HG03571 (cell line): ENCODE measurements around the gene EFCAB9.

Experiments used
- ATAC-seq: cut with Tn5 transposase; IDR thresholded peaks from one replicate; pipeline ENCODE4 v1.9.1; 2021; ENCODE audit not compliant: unreplicated experiment

Gene EFCAB9

DNA sequence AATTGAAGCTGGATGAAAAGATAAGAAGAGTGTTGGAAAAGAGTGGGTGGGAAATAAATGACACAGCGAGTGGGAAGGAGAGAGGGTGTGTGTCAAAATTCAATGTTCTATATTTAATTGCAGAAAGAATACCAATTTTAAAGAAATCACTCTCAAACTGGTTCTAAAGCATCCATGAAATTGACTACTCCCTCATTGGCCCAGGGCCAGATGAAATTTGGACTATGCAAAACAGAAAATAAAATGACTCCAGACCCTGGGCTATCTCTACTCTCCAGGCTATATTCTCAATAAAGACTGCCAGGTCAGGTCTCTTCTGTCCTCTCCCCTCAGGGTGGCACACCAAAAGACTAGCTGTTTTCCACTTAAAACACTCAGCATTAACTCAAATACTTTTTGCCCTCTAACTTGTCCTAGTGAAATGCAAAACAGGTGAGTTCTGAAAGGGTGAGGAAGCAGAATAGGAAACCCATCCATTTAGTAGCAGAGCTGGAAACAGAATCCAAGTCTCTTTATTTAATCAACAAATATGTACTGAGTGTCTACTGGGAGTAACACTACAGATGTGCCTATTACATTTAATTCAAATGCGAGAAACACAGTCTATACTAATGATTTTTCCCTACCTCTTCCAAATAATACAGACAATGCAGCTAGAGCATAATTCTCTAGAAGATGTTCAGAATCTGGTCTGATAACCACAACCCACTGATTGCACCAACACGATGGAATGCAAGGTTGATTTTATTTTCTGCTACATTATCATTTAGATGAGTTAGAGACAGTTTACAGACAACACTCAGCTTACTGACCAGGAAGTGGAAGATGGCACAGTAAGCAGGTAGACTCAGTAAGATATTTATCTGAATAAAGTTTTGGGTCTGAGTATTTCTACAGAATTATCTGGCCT is 42.1 kb downstream of the EFCAB9 start:
- ATAC-seq, result no peak

DNA sequence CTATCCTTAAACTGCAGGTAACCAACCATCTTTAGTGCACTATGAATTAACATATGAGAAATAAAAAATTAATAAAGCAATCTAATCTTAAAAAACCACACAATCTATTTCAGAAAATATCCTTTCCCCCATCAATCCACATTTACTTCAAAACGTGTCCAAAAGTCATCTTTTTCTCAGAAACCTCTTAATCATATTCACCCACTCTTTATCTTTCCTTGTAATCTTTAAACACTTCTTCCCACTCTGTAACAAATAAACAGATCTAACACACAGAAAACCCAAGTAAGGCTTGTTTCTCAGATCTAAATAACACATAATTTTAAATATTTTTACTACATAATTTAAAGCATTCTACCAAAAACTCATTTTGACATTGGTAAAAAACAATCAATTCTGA is 44.4 kb downstream of the EFCAB9 start:
- ATAC-seq, result no peak

DNA sequence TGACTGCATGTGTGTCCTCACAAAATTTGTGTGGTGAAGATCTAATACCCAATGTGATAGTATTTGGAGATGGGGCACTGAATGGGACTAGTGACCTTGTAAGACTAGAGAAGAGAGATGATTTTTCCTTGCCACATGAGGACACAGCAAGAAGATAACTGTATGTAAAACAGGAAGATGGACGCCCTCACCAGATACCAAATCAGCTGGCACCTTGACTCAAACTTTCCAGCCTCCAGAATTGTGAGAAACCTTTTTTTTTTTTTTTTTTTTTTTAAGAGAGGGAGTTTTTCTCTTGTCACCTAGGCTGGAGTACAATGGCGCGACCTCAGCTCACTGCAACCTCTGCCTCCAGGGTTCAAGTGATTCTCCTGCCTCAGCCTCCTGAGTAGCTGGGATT is 49.3 kb downstream of the EFCAB9 start:
- no peak for ATAC-seq

DNA sequence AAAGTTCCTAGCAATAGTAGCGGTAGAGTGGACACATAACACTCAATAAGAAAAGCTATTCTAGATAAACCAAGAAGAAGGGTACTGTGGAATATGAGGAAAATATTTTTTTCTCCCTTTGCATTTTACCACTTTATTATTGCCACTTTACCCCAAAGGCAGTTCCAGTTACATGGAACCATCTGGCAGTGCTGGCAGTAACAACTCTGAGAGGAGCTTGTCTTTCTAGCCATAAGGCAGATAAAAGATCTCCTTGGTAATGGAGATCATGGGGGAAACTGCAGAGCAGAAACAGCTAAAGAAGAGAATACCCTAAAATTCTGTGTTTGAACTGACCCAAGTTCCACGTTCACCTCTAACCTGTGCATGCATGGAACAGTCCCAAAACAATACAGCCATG is 51.1 kb downstream of the EFCAB9 start:
- no peak for ATAC-seq

DNA sequence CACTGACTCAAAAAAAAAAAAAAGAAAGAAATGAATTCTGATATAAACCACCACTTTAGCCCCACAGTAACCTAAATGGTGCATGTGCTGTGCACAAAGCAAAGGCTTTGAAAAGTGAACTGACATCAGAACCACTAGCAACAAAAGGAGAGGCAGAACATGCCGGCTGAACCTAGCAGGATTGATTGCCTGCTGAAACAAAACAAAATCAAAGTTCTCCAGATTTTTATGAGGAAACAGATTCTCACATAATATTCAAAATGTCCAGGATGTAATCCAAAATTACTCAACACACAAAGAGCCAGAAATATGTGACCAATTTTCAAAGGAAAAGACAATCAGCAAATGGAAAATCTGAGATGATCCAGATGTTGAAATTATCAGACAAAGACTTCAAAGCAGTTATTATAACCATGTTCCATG is 51.7 kb downstream of the EFCAB9 start:
- no peak for ATAC-seq

DNA sequence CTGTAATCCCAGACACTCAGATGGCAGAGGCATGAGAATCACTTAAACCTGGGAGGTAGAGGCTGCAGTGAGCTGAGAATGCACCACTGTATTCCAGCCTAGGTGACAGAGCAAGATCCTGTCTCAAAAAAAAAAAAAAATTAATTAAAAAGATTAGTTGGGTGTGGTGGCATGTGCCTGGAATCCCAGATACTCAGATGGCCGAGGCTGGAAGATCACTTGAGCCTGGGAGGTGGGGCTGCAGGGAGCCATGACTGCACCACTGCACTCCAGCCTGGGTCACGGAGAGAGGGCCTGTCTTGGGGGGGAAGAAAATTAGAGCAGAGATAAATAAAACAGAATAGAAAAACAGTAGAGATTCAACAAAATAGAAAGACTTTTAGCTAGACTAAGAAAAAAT is 54.7 kb downstream of the EFCAB9 start:
- ATAC-seq, result no peak

DNA sequence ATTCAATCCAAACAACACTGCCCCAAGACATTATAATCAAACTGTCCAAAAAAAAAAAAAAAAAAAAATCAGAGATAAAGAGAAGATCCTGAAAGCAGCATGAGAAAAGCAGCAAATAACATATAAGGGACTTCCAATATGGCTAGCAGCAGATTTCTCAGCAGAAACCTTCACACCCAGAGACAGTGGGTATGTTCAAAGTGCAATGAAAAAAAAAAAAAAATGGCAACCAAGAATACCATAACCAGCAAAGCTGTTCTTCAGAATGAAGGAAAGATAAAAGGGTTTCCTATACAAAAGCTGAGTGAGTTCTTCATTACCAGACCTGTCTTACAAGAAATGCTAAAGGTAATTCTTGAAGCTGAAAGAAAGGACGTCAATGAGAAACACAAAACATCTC is 57.4 kb downstream of the EFCAB9 start:
- no peak for ATAC-seq

DNA sequence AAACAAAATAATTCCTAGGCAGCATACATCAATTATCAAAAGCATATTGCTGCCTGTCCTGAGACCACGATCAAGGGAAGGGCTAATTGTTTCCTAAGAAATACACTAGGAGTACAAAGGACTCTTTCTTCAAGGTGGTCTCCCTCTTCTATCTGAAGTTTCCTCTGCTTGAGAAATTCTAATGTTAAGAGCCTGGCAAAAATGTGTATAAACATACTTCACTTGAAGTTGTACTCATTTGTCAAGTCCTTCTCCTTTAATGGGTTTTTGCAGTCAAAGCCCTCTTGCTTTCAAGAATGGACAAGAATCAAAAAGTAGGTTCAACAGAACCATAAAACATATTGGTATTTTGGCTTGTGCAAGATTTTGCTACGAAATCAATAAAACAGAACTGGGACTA is 58.5 kb downstream of the EFCAB9 start:
- no peak for ATAC-seq
